Liver (tissue), 9 donors: ENCODE results near the gene PIK3CG. TPM values are rescaled to one million over a fixed set of nuclear protein-coding genes. Genes with fewer than 3 reads are reported as not detected.

ENCODE experiments used
- DNase-seq: peaks from one replicate; pipeline ENCODE4 v3.0.0-alpha.2; 2017; ENCODE audit warnings: low spot score
- H3K27ac ChIP-seq, 2 donors: one replicate each; pipeline ENCODE4 v1.7.0; 2013; ENCODE audit warnings: inconsistent platforms in 2 of 2, low read length in 2 of 2, control low read depth in 1 of 2, low read depth in 1 of 2, mild to moderate bottlenecking in 1 of 2
- H3K27me3 ChIP-seq, 4 donors: one replicate each; pipeline versions ENCODE4 v1.6.1 to v1.7.0; 2013; ENCODE audit warnings: low read length in 3 of 4, inconsistent platforms in 1 of 4, mild to moderate bottlenecking in 1 of 4, moderate library complexity in 1 of 4; ENCODE audit not compliant: control insufficient read depth in 4 of 4, insufficient read depth in 4 of 4
- H3K36me3 ChIP-seq, 4 donors: one replicate each; pipeline versions ENCODE4 v1.6.1 to v1.7.0; 2013; ENCODE audit warnings: low read length in 3 of 4, mild to moderate bottlenecking in 3 of 4, low read depth in 1 of 4, moderate library complexity in 1 of 4; ENCODE audit not compliant: control insufficient read depth in 4 of 4, insufficient read depth in 3 of 4
- H3K4me1 ChIP-seq, 4 donors: one replicate each; pipeline versions ENCODE4 v1.6.1 to v1.7.0; 2013; ENCODE audit warnings: low read length in 3 of 4, mild to moderate bottlenecking in 3 of 4, moderate library complexity in 1 of 4; ENCODE audit not compliant: control insufficient read depth in 4 of 4, insufficient read depth in 4 of 4
- H3K4me3 ChIP-seq, 3 donors: one replicate each; pipeline versions ENCODE4 v1.6.1 to v1.7.0; 2013; ENCODE audit warnings: low read length in 3 of 3, control low read depth in 1 of 3, low read depth in 1 of 3, mild to moderate bottlenecking in 1 of 3
- H3K9ac ChIP-seq, 2 donors: one replicate each; pipeline ENCODE4 v1.7.0; 2013; ENCODE audit warnings: low read length in 2 of 2, mild to moderate bottlenecking in 2 of 2, moderate library complexity in 2 of 2, control low read depth in 1 of 2, low read depth in 1 of 2
- H3K9me3 ChIP-seq, 4 donors: one replicate each; pipeline versions ENCODE4 v1.6.1 to v1.7.0; 2013; ENCODE audit warnings: low read length in 3 of 4; ENCODE audit not compliant: control insufficient read depth in 4 of 4
- ATF3 ChIP-seq: IDR thresholded peaks from 2 replicates; pipeline ENCODE4 v1.6.1; 2016; ENCODE audit warnings: antibody characterized with exemption
- CTCF ChIP-seq: fragments of 150-350 bp; IDR thresholded peaks from 2 replicates; pipeline ENCODE4 v1.5.1; 2017; ENCODE audit warnings: improper control_type of control experiment, low read depth, low read length; ENCODE audit not compliant: missing input control
- EGR1 ChIP-seq, 2 donors: IDR thresholded peaks; 2 replicates each; pipeline ENCODE4 v1.6.1; 2016 to 2018; ENCODE audit warnings: antibody characterized with exemption in 2 of 2, low read depth in 2 of 2
- FOXA1 ChIP-seq: IDR thresholded peaks from 2 replicates; pipeline ENCODE4 v1.6.1; 2016; ENCODE audit warnings: antibody characterized with exemption
- GABPA ChIP-seq, 2 donors: IDR thresholded peaks in 1 of 2; conservative IDR thresholded peaks in 1 of 2; 2 replicates each; pipeline ENCODE4 v1.6.1; 2016; ENCODE audit warnings: antibody characterized with exemption in 2 of 2, mild to moderate bottlenecking in 1 of 2, moderate library complexity in 1 of 2
- HNF4G ChIP-seq: IDR thresholded peaks from 2 replicates; pipeline ENCODE4 v1.6.1; 2016; ENCODE audit warnings: antibody characterized with exemption
- JUND ChIP-seq, 2 donors: IDR thresholded peaks; 2 replicates each; pipeline ENCODE4 v1.6.1; 2016; ENCODE audit warnings: antibody characterized with exemption in 2 of 2
- MAX ChIP-seq: IDR thresholded peaks from 2 replicates; pipeline ENCODE4 v1.6.1; 2016; ENCODE audit warnings: antibody characterized with exemption
- RAD21 ChIP-seq, 2 donors: IDR thresholded peaks; 2 replicates each; pipeline ENCODE4 v1.6.1; 2016; ENCODE audit warnings: antibody characterized with exemption in 2 of 2, mild to moderate bottlenecking in 2 of 2
- REST ChIP-seq: IDR thresholded peaks from 2 replicates; pipeline ENCODE4 v1.6.1; 2016; ENCODE audit warnings: antibody characterized with exemption, mild to moderate bottlenecking
- RXRA ChIP-seq, 2 donors: IDR thresholded peaks; 2 replicates each; pipeline ENCODE4 v1.6.1; 2017 to 2018; ENCODE audit warnings: antibody characterized with exemption in 2 of 2, mild to moderate bottlenecking in 1 of 2
- SP1 ChIP-seq: IDR thresholded peaks from 2 replicates; pipeline ENCODE4 v1.6.1; 2018; ENCODE audit warnings: antibody characterized with exemption, mild to moderate bottlenecking
- YY1 ChIP-seq: IDR thresholded peaks from 2 replicates; pipeline ENCODE4 v1.6.1; 2016; ENCODE audit warnings: antibody characterized with exemption, mild to moderate bottlenecking
- ZBTB33 ChIP-seq: IDR thresholded peaks from 2 replicates; pipeline ENCODE4 v1.6.1; 2016; ENCODE audit warnings: antibody characterized with exemption
- WGBS: extraction: QIAGEN DNeasy Blood & Tissue Kit; methylation state at CpG from one replicate; pipeline ENCODE4 v1.1.7; 2013; 5-methylcytosine and 5-hydroxymethylcytosine counted together
- polyA plus RNA-seq, 2 donors: library from polyadenylated mRNA; stranded (reverse) in 1 of 2; unstranded in 1 of 2; fragments of 200-250 nt in 1 of 2; fragments of >200 nt in 1 of 2; fragmentation: Nextera tagmentation in 1 of 2; extraction: Ambion mirVana in 1 of 2; gene quantifications; one replicate each; pipeline versions ENCODE4 v1.2.1 to v1.2.3, GENCODE V29; 2013 to 2015
- total RNA-seq, 2 donors: library from RNA; depleted of rRNA; stranded (reverse); fragments of >200 nt; gene quantifications; one replicate each; pipeline ENCODE4 v1.2.3, GENCODE V29; 2014
- donor health status: healthy.
- donor health status: healthy.
- donor health status: healthy.
- donor health status: healthy.
- donor health status: healthy.

Gene PIK3CG
- total and polyA plus RNA-seq, 4 donors: 0.36 to 4.1 (median 1.3) TPM

- Histone ChIP-seq H3K9me3 (no peaks in the 10 kb centered on the region), H3K27ac (no peak overlapping the region), H3K4me3 (no peak overlapping the region), H3K36me3 (no peaks in the 10 kb centered on the region), H3K4me1 (no peaks in the 10 kb centered on the region), H3K27me3 (no peaks in the 10 kb centered on the region), H3K9ac (no peak overlapping the region)
- TF ChIP-seq RAD21 (IDR thresholded peaks at IDR 0.05): no peak
- TF ChIP-seq ATF3: no peak
- no peak for TF ChIP-seq CTCF
- 95% methylated on average over 3 of the region's 3 CpGs for WGBS
- DNase-seq: no peak
Measured at GRCh38 chr7:106914018-106914607, 49.0 kb downstream of the PIK3CG start.

GRCh38 chr7:106915407-106915806, 50.3 kb downstream of the PIK3CG start:
- no peaks in the 10 kb centered on the region for H3K36me3 ChIP-seq
- H3K27ac ChIP-seq: no peak overlapping the region
- H3K4me3 ChIP-seq: no peak overlapping the region
- H3K4me1 ChIP-seq: no peaks in the 10 kb centered on the region
- no peak overlapping the region for H3K9ac ChIP-seq
- TF ChIP-seq FOXA1 (no peak), RXRA (IDR thresholded peaks at IDR 0.05) (no peak), GABPA (IDR thresholded peaks at IDR 0.05 in 1 of 2, conservative IDR thresholded peaks at IDR 0.05 in 1 of 2) (no peak), JUND (IDR thresholded peaks at IDR 0.05) (no peak), EGR1 (IDR thresholded peaks at IDR 0.05; ENCODE audit: low read depth in 2 of 2) (no peak), YY1 (no peak), CTCF (no peak), REST (no peak), HNF4G (no peak), RAD21 (IDR thresholded peaks at IDR 0.05) (no peak), MAX (no peak), SP1 (no peak), ZBTB33 (no peak)
- H3K27me3 ChIP-seq: no peaks in the 10 kb centered on the region
- DNase-seq: no peak
- no peaks in the 10 kb centered on the region for H3K9me3 ChIP-seq
- WGBS: 73% methylated on average over 2 of the region's 2 CpGs
